Erythroblast (primary cell): ENCODE measurements around the gene EHD1.

ENCODE experiments used
- GATA1 ChIP-seq: IDR thresholded peaks from 2 replicates; pipeline ENCODE4 v1.6.1; 2011; ENCODE audit warnings: low read depth, mild to moderate bottlenecking, control low read depth, low read length, moderate library complexity
- POLR2A ChIP-seq: IDR thresholded peaks from 2 replicates; pipeline ENCODE4 v1.6.1; 2011; ENCODE audit warnings: mild to moderate bottlenecking, low read length

DNA sequence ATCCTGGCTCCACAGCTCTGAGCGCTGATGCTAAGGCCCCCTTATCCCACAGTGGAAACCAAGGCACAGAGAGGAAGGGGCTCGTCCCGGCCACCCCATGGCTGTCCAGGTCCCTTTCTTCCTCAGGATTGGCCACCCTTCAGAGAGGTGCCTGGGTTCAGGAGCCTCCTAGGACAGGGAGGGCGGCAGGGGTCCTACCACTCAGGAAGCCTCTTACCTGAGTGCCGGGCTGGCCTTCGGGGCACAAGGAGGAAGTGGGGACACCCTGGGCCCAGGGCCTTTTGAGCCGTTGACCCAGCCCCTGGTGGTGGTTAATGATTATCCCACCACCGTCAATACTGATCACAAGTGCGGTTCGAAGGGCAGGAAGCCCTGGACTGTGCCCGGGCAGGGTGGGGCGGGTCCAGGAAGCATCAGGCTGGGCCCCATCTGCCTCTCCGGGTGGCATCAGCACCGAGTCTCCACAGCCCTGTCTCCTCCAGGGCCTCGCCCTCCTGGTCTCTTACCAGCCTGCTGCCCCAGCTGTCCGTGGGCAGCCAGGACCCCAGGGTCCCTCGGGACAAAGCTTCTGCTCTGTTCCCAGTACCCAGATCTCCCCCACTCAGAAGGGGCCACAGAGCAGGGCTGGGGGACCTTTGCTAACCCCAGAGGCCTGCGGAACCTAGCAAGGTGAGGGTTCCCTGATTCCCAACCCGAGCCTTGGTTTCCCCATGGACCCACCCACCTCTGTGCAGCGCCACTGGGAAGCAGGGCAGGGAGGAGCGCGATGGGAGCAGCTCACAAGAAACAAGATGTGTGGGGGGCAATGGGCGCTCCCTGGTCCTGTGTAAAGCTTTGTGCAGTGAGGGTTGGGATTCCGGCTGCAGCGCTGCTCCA is 15.0 kb upstream of the EHD1 start:
- TF ChIP-seq POLR2A (no peak), GATA1 (no peak)
